KOPT-K1 (cell line): Measurements from ENCODE around the gene KCNK5.

Experiments used
- H3K27ac ChIP-seq: fragments of 200-600 bp; sonication (generic); 2 replicates; pipeline ENCODE4 v1.5.1; 2016; ENCODE audit warnings: antibody characterized with exemption, mild to moderate bottlenecking, low read depth, low read length; ENCODE audit not compliant: poor library complexity, severe bottlenecking
- H3K36me3 ChIP-seq: fragments of 200-600 bp; sonication (generic); 2 replicates; pipeline ENCODE4 v1.5.1; 2017; ENCODE audit warnings: antibody characterized with exemption, mild to moderate bottlenecking, low read length, moderate library complexity; ENCODE audit not compliant: insufficient read depth
- H3K9me3 ChIP-seq: fragments of 200-600 bp; sonication (generic); 2 replicates; pipeline ENCODE4 v1.5.1; 2017; ENCODE audit warnings: antibody characterized with exemption, low read length, mild to moderate bottlenecking; ENCODE audit not compliant: insufficient read depth, poor library complexity, severe bottlenecking

The KCNK5 gene

DNA sequence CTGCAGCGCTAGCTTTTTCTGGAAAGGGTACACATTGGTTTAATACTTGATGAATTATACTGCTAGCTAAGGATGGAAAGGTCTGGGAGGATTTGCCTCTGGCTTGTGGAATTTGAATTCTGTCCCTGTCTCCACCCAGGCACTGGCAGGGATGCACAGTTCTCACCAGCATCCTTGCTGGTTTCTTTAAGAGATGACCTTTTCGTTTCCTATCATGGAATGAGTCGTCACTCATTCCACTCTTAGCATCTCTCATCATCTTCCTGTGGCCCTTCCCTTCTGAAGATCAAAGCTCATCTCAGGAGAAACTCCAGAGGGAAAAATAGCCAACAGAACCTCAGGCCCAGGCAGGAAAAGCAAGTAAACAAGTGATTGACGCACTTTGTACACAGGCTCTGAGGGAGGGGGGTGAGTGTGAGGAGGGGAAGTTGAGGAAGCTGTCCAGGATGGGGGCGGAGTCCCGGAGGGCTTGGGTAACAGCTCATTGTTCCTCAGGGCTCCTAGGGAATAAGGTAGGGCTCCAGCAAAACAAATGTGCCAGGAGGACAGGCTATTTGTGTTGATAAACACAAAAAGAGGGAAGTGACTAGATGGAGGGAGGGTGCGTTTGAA is 88.6 kb downstream of the KCNK5 start:
- Histone ChIP-seq H3K27ac (no peak overlapping the region), H3K9me3 (peaks cover 5% of the 10 kb centered on the region), H3K36me3 (no peaks in the 10 kb centered on the region)
